Measurements from ENCODE around the gene ULK4. TPM values are rescaled to one million over a fixed set of nuclear protein-coding genes. Genes with fewer than 3 reads are reported as not detected.

Gene ULK4
- total RNA-seq, 1 donor from 2014 or later, result 9.1 TPM

DNA sequence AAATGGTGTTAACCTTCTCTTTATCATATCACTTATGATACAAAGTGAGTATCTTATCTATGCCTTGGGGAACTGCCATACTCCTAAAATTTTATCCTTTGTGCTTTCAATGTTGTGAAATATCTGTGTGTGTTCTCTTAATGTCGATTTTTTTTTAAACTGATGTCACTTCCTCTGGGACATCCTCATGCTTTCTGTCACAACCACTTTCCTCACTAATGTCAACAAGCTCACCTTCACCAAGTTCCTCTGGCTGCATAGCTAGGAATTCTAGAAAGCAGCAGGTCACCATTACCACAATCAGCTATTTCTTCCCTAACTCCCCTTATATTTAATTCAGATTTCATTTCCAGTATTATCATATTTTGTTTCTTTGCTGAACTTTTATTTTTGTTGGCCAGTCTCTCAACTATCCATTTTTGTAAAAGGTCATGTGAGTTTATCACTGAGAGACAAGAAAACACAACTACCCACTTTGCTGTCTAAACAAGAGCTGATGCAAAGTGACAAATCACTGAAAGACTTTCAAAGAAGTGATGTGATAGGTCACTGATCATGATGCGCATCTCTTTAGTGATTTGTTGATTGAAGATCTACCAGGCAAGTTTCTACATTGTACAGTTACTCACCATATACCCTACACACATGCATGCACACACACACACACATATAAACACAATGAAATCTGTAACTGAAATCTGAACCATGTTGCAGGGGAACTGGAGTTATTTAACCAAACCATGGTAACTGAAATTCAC lies 369.0 kb downstream of the ULK4 start:
- peaks cover 11% of the 10 kb centered on the region for H3K4me1 Mint-ChIP-seq (ENCODE audit: unreplicated experiment)
- DNase-seq (ENCODE audit: extremely low spot score, unreplicated experiment), result no peak
- no peaks in the 10 kb centered on the region for H3K36me3 Mint-ChIP-seq (ENCODE audit: unreplicated experiment)
- TF ChIP-seq CTCF (IDR thresholded peaks at IDR 0.05), result no peak
- no peak overlapping the region for H3K27ac Mint-ChIP-seq (ENCODE audit: unreplicated experiment)
- no peaks in the 10 kb centered on the region for H3K27me3 Mint-ChIP-seq (ENCODE audit: unreplicated experiment)
- H3K9me3 Mint-ChIP-seq (ENCODE audit: unreplicated experiment), result no peaks in the 10 kb centered on the region
- no peak overlapping the region for H3K4me3 Mint-ChIP-seq (ENCODE audit: unreplicated experiment)

DNA sequence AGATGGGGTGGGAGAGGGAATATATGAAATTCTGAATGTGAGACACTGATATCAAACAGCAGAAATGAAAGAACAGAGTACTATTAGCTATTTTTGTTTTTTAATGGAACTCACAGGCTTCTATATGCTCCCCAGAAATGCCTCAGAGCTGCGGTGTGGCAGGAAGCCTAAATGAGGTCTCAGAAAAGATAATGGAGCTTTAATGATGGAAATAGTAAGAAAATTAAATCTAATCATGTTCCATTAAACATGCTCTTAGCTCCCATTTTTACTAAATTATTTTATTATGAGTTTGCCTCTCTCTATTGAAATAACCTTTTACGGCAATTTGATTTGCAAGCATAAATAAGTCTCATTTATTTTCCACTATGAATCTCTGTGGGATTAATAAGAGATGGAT lies 378.9 kb downstream of the ULK4 start:
- Mint-ChIP-seq H3K4me3 (ENCODE audit: unreplicated experiment) (no peak overlapping the region), H3K36me3 (ENCODE audit: unreplicated experiment) (no peaks in the 10 kb centered on the region), H3K27me3 (ENCODE audit: unreplicated experiment) (no peaks in the 10 kb centered on the region), H3K4me1 (ENCODE audit: unreplicated experiment) (peaks cover 16% of the 10 kb centered on the region), H3K27ac (ENCODE audit: unreplicated experiment) (no peak overlapping the region), H3K9me3 (ENCODE audit: unreplicated experiment) (peaks cover 4% of the 10 kb centered on the region)
- no peak for TF ChIP-seq CTCF (IDR thresholded peaks at IDR 0.05)
- DNase-seq (ENCODE audit: extremely low spot score, unreplicated experiment), result no peak

- DNase-seq (ENCODE audit: extremely low spot score, unreplicated experiment), result no peak
- no peak overlapping the region for H3K4me3 Mint-ChIP-seq (ENCODE audit: unreplicated experiment)
- no peaks in the 10 kb centered on the region for H3K27me3 Mint-ChIP-seq (ENCODE audit: unreplicated experiment)
- no peak overlapping the region for H3K27ac Mint-ChIP-seq (ENCODE audit: unreplicated experiment)
- TF ChIP-seq CTCF (IDR thresholded peaks at IDR 0.05), result no peak
- H3K4me1 Mint-ChIP-seq (ENCODE audit: unreplicated experiment), result peaks cover 16% of the 10 kb centered on the region
- H3K9me3 Mint-ChIP-seq (ENCODE audit: unreplicated experiment), result peaks cover 4% of the 10 kb centered on the region
- H3K36me3 Mint-ChIP-seq (ENCODE audit: unreplicated experiment), result no peaks in the 10 kb centered on the region
These were observed 380.2 kb downstream of the ULK4 start for GRCh38 chr3:41581700-41582099.

DNA sequence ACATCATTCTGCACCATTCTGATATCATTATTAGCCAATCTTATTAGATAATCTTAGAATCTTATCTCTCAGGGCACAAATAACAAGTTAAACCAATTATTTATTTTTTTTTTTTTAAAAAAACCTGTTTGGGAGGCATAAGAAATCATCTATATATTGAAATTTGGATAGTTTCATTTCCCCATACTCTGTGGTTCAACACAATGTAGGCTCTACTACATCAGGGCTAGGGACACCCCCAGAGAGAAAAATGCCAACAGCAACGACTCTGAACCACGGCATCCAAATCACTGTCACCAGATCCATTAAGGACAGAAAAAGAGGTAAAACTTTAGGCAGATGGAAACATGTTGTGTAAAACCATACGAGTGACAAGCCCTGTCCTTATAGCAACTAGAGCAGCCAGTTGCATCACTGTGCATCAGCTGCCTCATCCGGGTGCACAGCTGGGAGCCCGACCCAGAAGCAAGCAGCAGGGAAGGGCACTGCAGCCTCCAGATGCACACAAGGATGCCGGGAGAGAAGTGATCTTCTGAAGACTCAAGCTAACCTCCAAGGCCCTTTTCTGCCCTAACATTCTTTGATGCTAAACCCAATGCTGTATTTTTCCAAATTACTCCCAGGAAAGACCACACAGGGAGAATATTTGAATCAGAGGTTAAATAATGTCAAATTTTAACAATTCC lies 381.5 kb downstream of the ULK4 start:
- no peak for TF ChIP-seq CTCF (IDR thresholded peaks at IDR 0.05)
- no peaks in the 10 kb centered on the region for H3K27me3 Mint-ChIP-seq (ENCODE audit: unreplicated experiment)
- no peak for DNase-seq (ENCODE audit: extremely low spot score, unreplicated experiment)
- H3K9me3 Mint-ChIP-seq (ENCODE audit: unreplicated experiment), result peaks cover 4% of the 10 kb centered on the region
- H3K4me1 Mint-ChIP-seq (ENCODE audit: unreplicated experiment), result peaks cover 20% of the 10 kb centered on the region
- H3K4me3 Mint-ChIP-seq (ENCODE audit: unreplicated experiment), result no peak overlapping the region
- H3K36me3 Mint-ChIP-seq (ENCODE audit: unreplicated experiment), result no peaks in the 10 kb centered on the region
- H3K27ac Mint-ChIP-seq (ENCODE audit: unreplicated experiment), result peak overlapping the region; percentile 75

- Mint-ChIP-seq H3K9me3 (ENCODE audit: unreplicated experiment) (peaks cover 4% of the 10 kb centered on the region), H3K36me3 (ENCODE audit: unreplicated experiment) (no peaks in the 10 kb centered on the region), H3K4me3 (ENCODE audit: unreplicated experiment) (no peak overlapping the region), H3K27ac (ENCODE audit: unreplicated experiment) (no peak overlapping the region), H3K27me3 (ENCODE audit: unreplicated experiment) (no peaks in the 10 kb centered on the region), H3K4me1 (ENCODE audit: unreplicated experiment) (peaks cover 20% of the 10 kb centered on the region)
- no peak for TF ChIP-seq CTCF (IDR thresholded peaks at IDR 0.05)
- DNase-seq (ENCODE audit: extremely low spot score, unreplicated experiment), result no peak
These were observed 382.0 kb downstream of the ULK4 start for GRCh38 chr3:41579861-41580260.

Data from osteocyte (in vitro differentiated cells).